Naive thymus-derived CD8-positive, alpha-beta T cell (primary cell): ENCODE results near the gene C18orf63. TPM values are rescaled to one million over a fixed set of nuclear protein-coding genes. Genes with fewer than 3 reads are reported as not detected.

Source experiments
- ATAC-seq, 2 donors: fragments of 150-1000 bp; cut with Tn5 transposase in 1 of 2; sonication (Bioruptor Pico), chemical (Tn5 transposase) in 1 of 2; 1 replicate in 1 of 2; 2 replicates in 1 of 2; pipeline ENCODE4 v1.10.0; 2021; ENCODE audit warnings: mild to moderate bottlenecking in 2 of 2, moderate library complexity in 2 of 2
- POLR2A ChIA-PET: fragments of 350-600 bp; sonication (Branson Sonifier 250); formaldehyde crosslinking; loops from one replicate; lab custom pipeline; 2021; ENCODE audit warnings: antibody characterized with exemption; lab: Charles Lee
- DNase-seq, 10 donors: peaks; one replicate each; pipeline versions ENCODE4 v3.0.0 to v3.0.0-alpha.2; 2020 to 2022
- H3K27ac Mint-ChIP-seq, 10 donors: one replicate each; pipeline ENCODE4 v1.8.0; 2020 to 2022; ENCODE audit warnings: mild to moderate bottlenecking in 10 of 10, mixed read lengths in 10 of 10, moderate library complexity in 4 of 10, inconsistent platforms in 1 of 10
- H3K27me3 Mint-ChIP-seq, 5 donors: one replicate each; pipeline ENCODE4 v1.8.0; 2021 to 2022; ENCODE audit warnings: mixed read lengths in 5 of 5
- H3K36me3 Mint-ChIP-seq, 3 donors: one replicate each; pipeline ENCODE4 v1.8.0; 2020 to 2022; ENCODE audit warnings: mixed read lengths in 3 of 3, mild to moderate bottlenecking in 2 of 3, inconsistent platforms in 1 of 3
- H3K4me1 Mint-ChIP-seq, 4 donors: one replicate each; pipeline ENCODE4 v1.8.0; 2021 to 2022; ENCODE audit warnings: mixed read lengths in 4 of 4
- H3K4me3 Mint-ChIP-seq, 10 donors: one replicate each; pipeline ENCODE4 v1.8.0; 2020 to 2022; ENCODE audit warnings: mild to moderate bottlenecking in 10 of 10, mixed read lengths in 10 of 10, moderate library complexity in 6 of 10, inconsistent platforms in 1 of 10
- H3K9me3 Mint-ChIP-seq, 9 donors: one replicate each; pipeline ENCODE4 v1.8.0; 2020 to 2022; ENCODE audit warnings: mixed read lengths in 9 of 9, mild to moderate bottlenecking in 3 of 9, inconsistent platforms in 1 of 9, moderate library complexity in 1 of 9
- polyA plus RNA-seq, 3 donors: library from polyadenylated mRNA; unstranded; fragments of 300-500 nt; fragmentation: Illumina TruSeq; gene quantifications; one replicate each; pipeline ENCODE4 v1.2.3, GENCODE V29; 2021
- total RNA-seq, 8 experiments: library from RNA in 2 of 8; stranded (reverse) in 2 of 8; gene quantifications; one replicate each; pipeline ENCODE4 v1.2.3 and lab custom pipeline; 2021 to 2026

C18orf63 gene
- total and polyA plus RNA-seq, 5 experiments from 2014 or later, result not detected

- POLR2A ChIA-PET, result interaction anchor here (1.1 to 2.1 kb wide), 2 partner anchors 8 to 10 kb away, joined by 3 to 8 read pairs; no protein-coding TSS in a partner anchor
- Mint-ChIP-seq H3K36me3 (no peaks in the 10 kb centered on the region), H3K4me1 (peaks cover 32 to 61% (median 51%) of the 10 kb centered on the region in 4 donors), H3K9me3 (no peaks in the 10 kb centered on the region), H3K27me3 (peaks cover 0 to 5% (median 0%) of the 10 kb centered on the region in 5 donors), H3K4me3 (peak overlapping the region in 3 of 10 donors; percentile 9 to 31 (median 16)), H3K27ac (peak overlapping the region in 7 of 10 donors; percentile 29 to 97 (median 85))
- no peak for ATAC-seq
- DNase-seq, result no peak
Observed at GRCh38 chr18:74370115-74370514, 54.5 kb downstream of the C18orf63 start.

- Mint-ChIP-seq H3K4me1 (peaks cover 50 to 80% (median 77%) of the 10 kb centered on the region in 4 donors), H3K27ac (peak overlapping the region; percentile 44 to 98 (median 94)), H3K36me3 (no peaks in the 10 kb centered on the region), H3K9me3 (no peaks in the 10 kb centered on the region), H3K4me3 (peak overlapping the region in 9 of 10 donors; percentile 13 to 83 (median 60)), H3K27me3 (peaks cover 0 to 5% (median 0%) of the 10 kb centered on the region in 5 donors)
- POLR2A ChIA-PET, result interaction anchor here (0.7 to 4.9 kb wide), 18 partner anchors 9 to 225 kb away, joined by 3 to 30 read pairs (median 4); partner anchors contain the start of genes CNDP2, DIPK1C and ZNF407
- peak; percentile 85 to 87 for ATAC-seq
- peak in 9 of 10 donors; percentile 17 to 94 (median 77) for DNase-seq
Observed at GRCh38 chr18:74373428-74373827, 57.8 kb downstream of the C18orf63 start.

- ATAC-seq (no peak), DNase-seq (no peak)
- H3K27ac Mint-ChIP-seq, result peak overlapping the region; percentile 65 to 98 (median 90)
- H3K36me3 Mint-ChIP-seq, result peaks cover 0 to 4% (median 0%) of the 10 kb centered on the region in 3 donors
- H3K4me1 Mint-ChIP-seq, result peaks cover 48 to 76% (median 73%) of the 10 kb centered on the region in 4 donors
- H3K27me3 Mint-ChIP-seq, result no peaks in the 10 kb centered on the region
- H3K4me3 Mint-ChIP-seq, result peak overlapping the region in 5 of 10 donors; percentile 15 to 53 (median 34)
- H3K9me3 Mint-ChIP-seq, result peaks cover 0 to 10% (median 0%) of the 10 kb centered on the region in 9 donors
- POLR2A ChIA-PET, result interaction anchor here (0.6 to 4.9 kb wide), 4 partner anchors 20 to 130 kb away, joined by 3 to 30 read pairs (median 4); partner anchors contain the start of gene CNDP2
Observed at GRCh38 chr18:74375999-74376398, 60.4 kb downstream of the C18orf63 start.

GRCh38 chr18:74376523-74376922 lies 60.9 kb downstream of the C18orf63 start:
- H3K27ac Mint-ChIP-seq, result peak overlapping the region; percentile 65 to 98 (median 90)
- POLR2A ChIA-PET, result interaction anchor here (1.1 to 3.7 kb wide), 2 partner anchors 114 to 119 kb away, joined by 5 to 28 read pairs; partner anchors contain the start of gene CNDP2
- H3K4me3 Mint-ChIP-seq, result peak overlapping the region in 7 of 10 donors; percentile 7 to 46 (median 33)
- no peaks in the 10 kb centered on the region for H3K27me3 Mint-ChIP-seq
- H3K9me3 Mint-ChIP-seq, result peaks cover 0 to 15% (median 2%) of the 10 kb centered on the region in 9 donors
- peaks cover 43 to 71% (median 68%) of the 10 kb centered on the region in 4 donors for H3K4me1 Mint-ChIP-seq
- ATAC-seq, result no peak
- peaks cover 0 to 4% (median 0%) of the 10 kb centered on the region in 3 donors for H3K36me3 Mint-ChIP-seq
- DNase-seq, result no peak

GRCh38 chr18:74377776-74378175 lies 62.1 kb downstream of the C18orf63 start:
- Mint-ChIP-seq H3K27ac (peak overlapping the region; percentile 86 to 99 (median 95)), H3K27me3 (no peaks in the 10 kb centered on the region), H3K4me3 (peak overlapping the region; percentile 48 to 89 (median 80)), H3K4me1 (peaks cover 35 to 63% (median 59%) of the 10 kb centered on the region in 4 donors), H3K36me3 (peaks cover 0 to 4% (median 0%) of the 10 kb centered on the region in 3 donors), H3K9me3 (peaks cover 0 to 17% (median 2%) of the 10 kb centered on the region in 9 donors)
- DNase-seq (no peak), ATAC-seq (peak; percentile 3 to 11)
- POLR2A ChIA-PET, result interaction anchor here (0.6 to 3.7 kb wide), 17 partner anchors 8 to 296 kb away, joined by 3 to 28 read pairs (median 7); partner anchors contain the start of genes CNDP2 and ZNF407

- Mint-ChIP-seq H3K4me1 (peaks cover 35 to 59% (median 57%) of the 10 kb centered on the region in 4 donors), H3K9me3 (peaks cover 0 to 17% (median 2%) of the 10 kb centered on the region in 9 donors), H3K27me3 (no peaks in the 10 kb centered on the region), H3K36me3 (peaks cover 0 to 4% (median 0%) of the 10 kb centered on the region in 3 donors), H3K27ac (peak overlapping the region; percentile 86 to 99 (median 95)), H3K4me3 (peak overlapping the region; percentile 48 to 89 (median 80))
- ATAC-seq (peak; percentile 55 to 71), DNase-seq (peak in 7 of 10 donors; percentile 9 to 86 (median 57))
- POLR2A ChIA-PET, result interaction anchor here (0.6 to 3.7 kb wide), 19 partner anchors 8 to 219 kb away, joined by 3 to 28 read pairs (median 7); partner anchors contain the start of genes CNDP2 and ZNF407
Observed at GRCh38 chr18:74378179-74378682, 62.6 kb downstream of the C18orf63 start.

GRCh38 chr18:74380916-74381315 lies 65.3 kb downstream of the C18orf63 start:
- Mint-ChIP-seq H3K27me3 (no peaks in the 10 kb centered on the region), H3K27ac (peak overlapping the region in 8 of 10 donors; percentile 22 to 81 (median 56)), H3K36me3 (peaks cover 0 to 4% (median 0%) of the 10 kb centered on the region in 3 donors), H3K9me3 (peaks cover 0 to 17% (median 2%) of the 10 kb centered on the region in 9 donors), H3K4me3 (no peak overlapping the region), H3K4me1 (peaks cover 25 to 46% (median 33%) of the 10 kb centered on the region in 4 donors)
- DNase-seq, result no peak
- no peak for ATAC-seq
- POLR2A ChIA-PET, result no interaction called here

- Mint-ChIP-seq H3K27ac (peak overlapping the region in 5 of 10 donors; percentile 40 to 62 (median 55)), H3K9me3 (peaks cover 0 to 17% (median 2%) of the 10 kb centered on the region in 9 donors), H3K36me3 (peaks cover 0 to 4% (median 0%) of the 10 kb centered on the region in 3 donors), H3K4me3 (no peak overlapping the region), H3K27me3 (no peaks in the 10 kb centered on the region), H3K4me1 (peaks cover 20 to 38% (median 24%) of the 10 kb centered on the region in 4 donors)
- POLR2A ChIA-PET, result interaction anchor here (1.6 kb wide), 1 partner anchor 8 kb away, joined by 10 read pairs; no protein-coding TSS in a partner anchor
- DNase-seq (no peak), ATAC-seq (no peak)
Observed at GRCh38 chr18:74381621-74382295, 66.1 kb downstream of the C18orf63 start.

- ATAC-seq (no peak), DNase-seq (no peak)
- peaks cover 0 to 17% (median 2%) of the 10 kb centered on the region in 9 donors for H3K9me3 Mint-ChIP-seq
- H3K4me1 Mint-ChIP-seq, result peaks cover 21 to 40% (median 24%) of the 10 kb centered on the region in 4 donors
- no peak overlapping the region for H3K4me3 Mint-ChIP-seq
- peak overlapping the region in 3 of 10 donors; percentile 40 to 76 (median 57) for H3K27ac Mint-ChIP-seq
- peaks cover 0 to 4% (median 0%) of the 10 kb centered on the region in 3 donors for H3K36me3 Mint-ChIP-seq
- H3K27me3 Mint-ChIP-seq, result no peaks in the 10 kb centered on the region
- POLR2A ChIA-PET, result interaction anchor here (1.6 kb wide), 1 partner anchor 9 kb away, joined by 10 read pairs; no protein-coding TSS in a partner anchor
Observed at GRCh38 chr18:74382481-74383017, 66.9 kb downstream of the C18orf63 start.

- Mint-ChIP-seq H3K9me3 (no peaks in the 10 kb centered on the region), H3K4me3 (no peak overlapping the region), H3K27me3 (no peaks in the 10 kb centered on the region), H3K4me1 (peaks cover 22 to 31% (median 23%) of the 10 kb centered on the region in 4 donors), H3K36me3 (no peaks in the 10 kb centered on the region), H3K27ac (peak overlapping the region in 5 of 10 donors; percentile 8 to 83 (median 54))
- ATAC-seq, result no peak
- DNase-seq, result no peak
- POLR2A ChIA-PET, result interaction anchor here (0.6 kb wide), 1 partner anchor 14 kb away, joined by 3 read pairs; no protein-coding TSS in a partner anchor
Observed at GRCh38 chr18:74387383-74387782, 71.7 kb downstream of the C18orf63 start.

GRCh38 chr18:74388227-74388626 lies 72.6 kb downstream of the C18orf63 start:
- H3K4me1 Mint-ChIP-seq, result peaks cover 22 to 31% (median 24%) of the 10 kb centered on the region in 4 donors
- ATAC-seq (no peak), DNase-seq (no peak)
- H3K27me3 Mint-ChIP-seq, result no peaks in the 10 kb centered on the region
- POLR2A ChIA-PET, result interaction anchor here (1.0 to 4.0 kb wide), 4 partner anchors 10 to 19 kb away, joined by 3 to 22 read pairs (median 4); no protein-coding TSS in a partner anchor
- peak overlapping the region in 6 of 10 donors; percentile 8 to 72 (median 56) for H3K27ac Mint-ChIP-seq
- H3K9me3 Mint-ChIP-seq, result no peaks in the 10 kb centered on the region
- peak overlapping the region in 2 of 10 donors; percentile 8 to 52 for H3K4me3 Mint-ChIP-seq
- H3K36me3 Mint-ChIP-seq, result no peaks in the 10 kb centered on the region
